Body of pancreas (tissue), 4 donors: ENCODE measurements around the gene ELANE.

ENCODE experiments used
- POLR2A ChIP-seq, 3 donors: fragments of 450-650 bp; IDR thresholded peaks; one replicate each; pipeline ENCODE4 v1.6.1; 2016; ENCODE audit warnings: antibody characterized with exemption in 3 of 3, mild to moderate bottlenecking in 2 of 3
- TF ChIP-seq, protein P1 (sequence below), 7 experiments: fragments of 450-650 bp in 4 of 7; fragments of 200-600 bp in 3 of 7; sonication (generic) in 3 of 7; IDR thresholded peaks; one replicate each; pipeline ENCODE4 v1.5.1; 2016 to 2019; ENCODE audit warnings: antibody characterized with exemption in 7 of 7

- TF ChIP-seq POLR2A (IDR thresholded peaks at IDR 0.05), result no peak
- TF ChIP-seq, protein P1, sequence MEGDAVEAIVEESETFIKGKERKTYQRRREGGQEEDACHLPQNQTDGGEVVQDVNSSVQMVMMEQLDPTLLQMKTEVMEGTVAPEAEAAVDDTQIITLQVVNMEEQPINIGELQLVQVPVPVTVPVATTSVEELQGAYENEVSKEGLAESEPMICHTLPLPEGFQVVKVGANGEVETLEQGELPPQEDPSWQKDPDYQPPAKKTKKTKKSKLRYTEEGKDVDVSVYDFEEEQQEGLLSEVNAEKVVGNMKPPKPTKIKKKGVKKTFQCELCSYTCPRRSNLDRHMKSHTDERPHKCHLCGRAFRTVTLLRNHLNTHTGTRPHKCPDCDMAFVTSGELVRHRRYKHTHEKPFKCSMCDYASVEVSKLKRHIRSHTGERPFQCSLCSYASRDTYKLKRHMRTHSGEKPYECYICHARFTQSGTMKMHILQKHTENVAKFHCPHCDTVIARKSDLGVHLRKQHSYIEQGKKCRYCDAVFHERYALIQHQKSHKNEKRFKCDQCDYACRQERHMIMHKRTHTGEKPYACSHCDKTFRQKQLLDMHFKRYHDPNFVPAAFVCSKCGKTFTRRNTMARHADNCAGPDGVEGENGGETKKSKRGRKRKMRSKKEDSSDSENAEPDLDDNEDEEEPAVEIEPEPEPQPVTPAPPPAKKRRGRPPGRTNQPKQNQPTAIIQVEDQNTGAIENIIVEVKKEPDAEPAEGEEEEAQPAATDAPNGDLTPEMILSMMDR (IDR thresholded peaks at IDR 0.05), result no peak
These were observed 45.2 kb upstream of the ELANE start for GRCh38 chr19:806815-807421.
